OCI-LY7 (cell line): ENCODE data around the gene LCN12. TPM values are rescaled to one million over a fixed set of nuclear protein-coding genes. Genes with fewer than 3 reads are reported as not detected.
A peak's percentile ranks its signal among the peaks of the same experiment; 100 is the strongest.

Experiments
- BruUV-seq: library from RNA; stranded (reverse); fragments of 400-500 nt; replicated peaks from 2 replicates; lab custom pipeline; 2021; lab: Mats Ljungman, UMichigan
- CTCF ChIA-PET: fragments of 300-600 bp; sonication (Branson Sonifier 250); formaldehyde crosslinking; loops from one replicate; lab custom pipeline; 2022; ENCODE audit warnings: antibody characterized with exemption; ENCODE audit not compliant: unreplicated experiment; lab: Charles Lee
- POLR2A ChIA-PET: fragments of 300-600 bp; sonication (Branson Sonifier 250); formaldehyde crosslinking; loops from one replicate; lab custom pipeline; 2022; ENCODE audit warnings: antibody characterized with exemption; lab: Charles Lee
- DNase-seq: peaks from one replicate; pipeline ENCODE4 v3.0.0-alpha.2; 2015; ENCODE audit warnings: low spot score
- H2AFZ ChIP-seq: fragments of 200-600 bp; sonication (generic), shearing (Covaris generic); 2 replicates; pipeline ENCODE4 v1.6.1; 2014; ENCODE audit warnings: mild to moderate bottlenecking, antibody characterized with exemption, low read length, moderate library complexity
- H3K27ac ChIP-seq: fragments of 200-600 bp; sonication (generic); 2 replicates; pipeline ENCODE4 v1.5.1; 2014; ENCODE audit warnings: mixed run types, low read depth, mild to moderate bottlenecking, moderate library complexity, low read length, inconsistent platforms; ENCODE audit not compliant: poor library complexity, severe bottlenecking
- H3K36me3 ChIP-seq: fragments of 200-600 bp; sonication (generic); 2 replicates; pipeline ENCODE4 v1.6.1; 2014; ENCODE audit warnings: mild to moderate bottlenecking, antibody characterized with exemption, low read length, moderate library complexity, mixed read lengths; ENCODE audit not compliant: insufficient read depth
- H3K4me1 ChIP-seq: fragments of 200-600 bp; sonication (generic); 2 replicates; pipeline ENCODE4 v1.5.1; 2014; ENCODE audit warnings: mild to moderate bottlenecking, low read length; ENCODE audit not compliant: insufficient read depth, poor library complexity, severe bottlenecking
- H3K4me2 ChIP-seq: fragments of 200-600 bp; sonication (generic); 2 replicates; pipeline ENCODE4 v1.6.1; 2014; ENCODE audit warnings: mild to moderate bottlenecking, low read length
- H3K4me3 ChIP-seq: fragments of 200-600 bp; sonication (generic); 2 replicates; pipeline ENCODE4 v1.5.1; 2014; ENCODE audit warnings: mild to moderate bottlenecking, low read depth, low read length; ENCODE audit not compliant: poor library complexity, severe bottlenecking
- H3K79me2 ChIP-seq: fragments of 200-600 bp; sonication (generic); 2 replicates; pipeline ENCODE4 v1.6.1; 2016; ENCODE audit warnings: low read depth, mild to moderate bottlenecking, low read length, moderate library complexity, mixed read lengths; ENCODE audit not compliant: insufficient read depth
- H3K9me2 ChIP-seq: fragments of 200-600 bp; sonication (generic); 2 replicates; pipeline ENCODE4 v1.6.1; 2016; ENCODE audit warnings: mild to moderate bottlenecking, low read length, mixed read lengths; ENCODE audit not compliant: insufficient read depth
- H3K9me3 ChIP-seq: fragments of 200-600 bp; sonication (generic); 2 replicates; pipeline ENCODE4 v1.6.1; 2014; ENCODE audit warnings: mild to moderate bottlenecking, mixed run types, low read length, mixed read lengths
- H4K20me1 ChIP-seq: fragments of 200-600 bp; sonication (generic); 2 replicates; pipeline ENCODE4 v1.6.1; 2014; ENCODE audit warnings: mild to moderate bottlenecking, antibody characterized with exemption, low read length, moderate library complexity, mixed read lengths; ENCODE audit not compliant: insufficient read depth
- EZH2phosphoT487 ChIP-seq: fragments of 200-600 bp; sonication (generic); IDR thresholded peaks from 2 replicates; pipeline ENCODE4 v1.6.1; 2018; ENCODE audit warnings: low read depth, borderline replicate concordance, mild to moderate bottlenecking, mixed run types, antibody characterized with exemption, low read length, moderate library complexity, mixed read lengths
- intact Hi-C: fragments of 100-400 bp; cut with micrococcal nuclease; formaldehyde crosslinking; loops from one replicate; pipeline ENCODE4 v1.10.0; 2022; ENCODE audit not compliant: unreplicated experiment
- total RNA-seq, 2 experiments: library from RNA; depleted of rRNA in 1 of 2; stranded (reverse); fragments of >200 nt in 1 of 2; shearing (Covaris generic) in 1 of 2; gene quantifications; 2 replicates each; pipeline ENCODE4 v1.2.3, GENCODE V29; 2014 to 2022
- TF ChIP-seq, protein P1 (sequence below): fragments of 200-600 bp; sonication (generic); conservative IDR thresholded peaks from 2 replicates; pipeline ENCODE4 v1.5.1; 2014; ENCODE audit warnings: mild to moderate bottlenecking, antibody characterized with exemption, low read length, moderate library complexity, mixed read lengths

The LCN12 gene
- total RNA-seq, 2 experiments from 2014 or later: 0.95 to 3.7 TPM

DNA sequence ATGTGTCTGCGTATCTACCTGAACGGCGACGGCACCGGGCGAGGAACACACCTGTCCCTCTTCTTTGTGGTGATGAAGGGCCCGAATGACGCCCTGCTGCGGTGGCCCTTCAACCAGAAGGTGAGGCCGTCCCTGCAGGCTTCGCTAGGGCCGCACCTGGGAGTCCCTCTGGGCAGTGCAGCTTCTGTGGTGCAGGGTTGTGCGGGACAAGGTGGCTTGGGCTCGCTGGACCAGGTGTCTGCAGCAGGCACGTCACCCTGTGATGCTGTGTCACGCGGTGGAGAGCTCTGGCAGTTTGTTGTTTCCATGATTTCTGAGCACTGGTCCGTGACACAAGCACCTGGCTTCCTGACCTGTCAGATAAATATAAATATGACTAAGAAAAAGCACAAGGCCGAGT lies 28.2 kb upstream of the LCN12 start:
- TF ChIP-seq, protein P1, sequence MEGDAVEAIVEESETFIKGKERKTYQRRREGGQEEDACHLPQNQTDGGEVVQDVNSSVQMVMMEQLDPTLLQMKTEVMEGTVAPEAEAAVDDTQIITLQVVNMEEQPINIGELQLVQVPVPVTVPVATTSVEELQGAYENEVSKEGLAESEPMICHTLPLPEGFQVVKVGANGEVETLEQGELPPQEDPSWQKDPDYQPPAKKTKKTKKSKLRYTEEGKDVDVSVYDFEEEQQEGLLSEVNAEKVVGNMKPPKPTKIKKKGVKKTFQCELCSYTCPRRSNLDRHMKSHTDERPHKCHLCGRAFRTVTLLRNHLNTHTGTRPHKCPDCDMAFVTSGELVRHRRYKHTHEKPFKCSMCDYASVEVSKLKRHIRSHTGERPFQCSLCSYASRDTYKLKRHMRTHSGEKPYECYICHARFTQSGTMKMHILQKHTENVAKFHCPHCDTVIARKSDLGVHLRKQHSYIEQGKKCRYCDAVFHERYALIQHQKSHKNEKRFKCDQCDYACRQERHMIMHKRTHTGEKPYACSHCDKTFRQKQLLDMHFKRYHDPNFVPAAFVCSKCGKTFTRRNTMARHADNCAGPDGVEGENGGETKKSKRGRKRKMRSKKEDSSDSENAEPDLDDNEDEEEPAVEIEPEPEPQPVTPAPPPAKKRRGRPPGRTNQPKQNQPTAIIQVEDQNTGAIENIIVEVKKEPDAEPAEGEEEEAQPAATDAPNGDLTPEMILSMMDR: no peak
- TF ChIP-seq EZH2phosphoT487: no peak
- BruUV-seq: no TSS peak
- peaks cover 5% of the 10 kb centered on the region for H3K4me1 ChIP-seq
- H2AFZ ChIP-seq: no peak overlapping the region
- POLR2A ChIA-PET: interaction anchor here (0.6 kb wide), 1 partner anchor 15 kb away, joined by 5 read pairs; no protein-coding TSS in a partner anchor
- H3K4me2 ChIP-seq: no peak overlapping the region
- DNase-seq: peak; percentile 36
- no peaks in the 10 kb centered on the region for H3K9me3 ChIP-seq
- intact Hi-C loops: no loop called here
- no peaks in the 10 kb centered on the region for H3K79me2 ChIP-seq
- no peak overlapping the region for H3K27ac ChIP-seq
- CTCF ChIA-PET: no interaction called here
- no peaks in the 10 kb centered on the region for H4K20me1 ChIP-seq
- peaks cover 83% of the 10 kb centered on the region for H3K36me3 ChIP-seq
- H3K4me3 ChIP-seq: no peak overlapping the region
- H3K9me2 ChIP-seq: no peaks in the 10 kb centered on the region

DNA sequence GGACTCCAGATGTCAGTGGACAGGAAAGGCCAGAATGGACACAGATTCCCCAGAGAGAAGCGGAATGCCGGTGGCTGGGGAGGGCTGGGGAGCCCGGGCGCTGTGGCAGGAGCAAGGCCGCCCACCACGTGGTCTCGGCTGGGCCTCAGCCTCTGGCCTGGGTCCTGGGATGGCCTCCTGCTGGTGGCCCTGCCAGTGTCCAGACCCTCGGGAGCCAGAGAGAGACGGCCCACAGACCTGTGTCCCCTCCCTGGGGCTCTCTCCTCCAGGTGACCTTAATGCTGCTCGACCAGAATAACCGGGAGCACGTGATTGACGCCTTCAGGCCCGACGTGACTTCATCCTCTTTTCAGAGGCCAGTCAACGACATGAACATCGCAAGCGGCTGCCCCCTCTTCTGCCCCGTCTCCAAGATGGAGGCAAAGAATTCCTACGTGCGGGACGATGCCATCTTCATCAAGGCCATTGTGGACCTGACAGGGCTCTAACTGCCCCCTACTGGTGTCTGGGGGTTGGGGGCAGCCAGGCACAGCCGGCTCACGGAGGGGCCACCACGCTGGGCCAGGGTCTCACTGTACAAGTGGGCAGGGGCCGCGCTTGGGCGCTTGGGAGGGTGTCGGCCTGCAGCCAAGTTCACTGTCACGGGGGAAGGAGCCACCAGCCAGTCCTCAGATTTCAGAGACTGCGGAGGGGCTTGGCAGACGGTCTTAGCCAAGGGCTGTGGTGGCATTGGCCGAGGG lies 26.5 kb upstream of the LCN12 start:
- Histone ChIP-seq H3K4me2 (no peak overlapping the region), H3K4me1 (peaks cover 5% of the 10 kb centered on the region), H3K36me3 (peaks cover 84% of the 10 kb centered on the region), H3K9me2 (no peaks in the 10 kb centered on the region), H3K4me3 (no peak overlapping the region), H2AFZ (no peak overlapping the region), H3K9me3 (no peaks in the 10 kb centered on the region), H4K20me1 (no peaks in the 10 kb centered on the region), H3K27ac (no peak overlapping the region), H3K79me2 (no peaks in the 10 kb centered on the region)
- TF ChIP-seq, protein P1: no peak
- TF ChIP-seq EZH2phosphoT487: no peak
- ChIA-PET POLR2A (no interaction called here), CTCF (no interaction called here)
- intact Hi-C loops: no loop called here
- BruUV-seq: no TSS peak
- no peak for DNase-seq

DNA sequence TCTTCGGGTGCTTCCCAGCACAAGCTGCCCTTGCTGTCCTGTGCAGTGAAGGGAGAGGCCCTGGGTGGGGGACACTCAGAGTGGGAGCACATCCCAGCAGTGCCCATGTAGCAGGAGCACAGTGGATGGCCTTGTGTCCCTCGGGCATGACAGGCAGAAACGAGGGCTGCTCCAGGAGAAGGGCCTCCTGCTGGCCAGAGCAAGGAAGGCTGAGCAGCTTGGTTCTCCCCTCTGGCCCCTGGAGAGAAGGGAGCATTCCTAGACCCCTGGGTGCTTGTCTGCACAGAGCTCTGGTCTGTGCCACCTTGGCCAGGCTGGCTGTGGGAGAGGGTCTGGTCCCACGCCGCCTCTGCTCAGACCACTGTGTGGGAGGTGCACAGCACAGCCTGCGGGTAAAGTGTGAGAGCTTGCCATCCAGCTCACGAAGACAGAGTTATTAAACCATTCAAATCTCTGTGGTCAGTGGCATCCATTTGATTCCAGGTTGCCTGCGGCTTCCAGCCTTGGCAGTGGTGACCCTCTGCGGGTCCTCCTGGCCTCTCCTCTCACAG lies 25.8 kb upstream of the LCN12 start:
- no peak for TF ChIP-seq EZH2phosphoT487
- TF ChIP-seq, protein P1: no peak
- ChIA-PET POLR2A (no interaction called here), CTCF (no interaction called here)
- H3K4me1 ChIP-seq: peaks cover 5% of the 10 kb centered on the region
- DNase-seq: no peak
- no peaks in the 10 kb centered on the region for H3K79me2 ChIP-seq
- no peak overlapping the region for H2AFZ ChIP-seq
- H3K36me3 ChIP-seq: peaks cover 84% of the 10 kb centered on the region
- H3K9me3 ChIP-seq: no peaks in the 10 kb centered on the region
- intact Hi-C loops: no loop called here
- H3K4me2 ChIP-seq: no peak overlapping the region
- H3K9me2 ChIP-seq: no peaks in the 10 kb centered on the region
- no TSS peak for BruUV-seq
- no peak overlapping the region for H3K4me3 ChIP-seq
- H4K20me1 ChIP-seq: no peaks in the 10 kb centered on the region
- H3K27ac ChIP-seq: no peak overlapping the region
